Hepatocyte (in vitro differentiated cells): ENCODE results near the gene OR52N4.

Source experiments
- EZH2 ChIP-seq: fragments of 200-600 bp; sonication (generic); IDR thresholded peaks from 2 replicates; pipeline ENCODE4 v1.6.1; 2016; ENCODE audit warnings: antibody characterized with exemption, mild to moderate bottlenecking, borderline replicate concordance
- EZH2phosphoT487 ChIP-seq: fragments of 200-600 bp; sonication (generic); IDR thresholded peaks from one replicate; pipeline ENCODE4 v1.6.1; 2018; ENCODE audit warnings: antibody characterized with exemption, mild to moderate bottlenecking, low read depth, moderate library complexity; ENCODE audit not compliant: unreplicated experiment, severe bottlenecking
- TF ChIP-seq, protein P1 (sequence below): fragments of 200-600 bp; sonication (generic); IDR thresholded peaks from 2 replicates; pipeline ENCODE4 v1.5.1; 2016; ENCODE audit warnings: antibody characterized with exemption, mild to moderate bottlenecking; ENCODE audit not compliant: poor library complexity

DNA sequence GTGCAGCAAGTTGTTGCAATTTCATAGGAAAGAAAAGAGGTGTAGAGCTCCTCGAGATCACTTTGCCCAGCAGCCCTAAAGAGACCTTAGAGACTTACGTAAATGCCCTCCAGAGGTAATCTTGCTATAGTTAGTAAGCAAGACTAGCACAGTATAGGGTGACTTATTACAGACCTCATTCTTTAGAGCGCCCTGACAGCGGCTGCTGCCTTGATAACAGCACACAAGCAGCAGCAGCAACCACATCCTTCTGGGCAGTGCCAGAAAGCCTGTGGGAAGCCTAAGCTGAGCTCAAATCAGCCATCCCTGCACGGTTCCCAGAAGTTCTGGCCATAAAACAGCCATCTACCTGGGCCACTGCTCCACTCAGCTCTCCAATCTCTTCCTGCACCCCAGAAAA is 40.3 kb upstream of the OR52N4 start:
- TF ChIP-seq EZH2phosphoT487 (no peak), EZH2 (no peak)
- TF ChIP-seq, protein P1, sequence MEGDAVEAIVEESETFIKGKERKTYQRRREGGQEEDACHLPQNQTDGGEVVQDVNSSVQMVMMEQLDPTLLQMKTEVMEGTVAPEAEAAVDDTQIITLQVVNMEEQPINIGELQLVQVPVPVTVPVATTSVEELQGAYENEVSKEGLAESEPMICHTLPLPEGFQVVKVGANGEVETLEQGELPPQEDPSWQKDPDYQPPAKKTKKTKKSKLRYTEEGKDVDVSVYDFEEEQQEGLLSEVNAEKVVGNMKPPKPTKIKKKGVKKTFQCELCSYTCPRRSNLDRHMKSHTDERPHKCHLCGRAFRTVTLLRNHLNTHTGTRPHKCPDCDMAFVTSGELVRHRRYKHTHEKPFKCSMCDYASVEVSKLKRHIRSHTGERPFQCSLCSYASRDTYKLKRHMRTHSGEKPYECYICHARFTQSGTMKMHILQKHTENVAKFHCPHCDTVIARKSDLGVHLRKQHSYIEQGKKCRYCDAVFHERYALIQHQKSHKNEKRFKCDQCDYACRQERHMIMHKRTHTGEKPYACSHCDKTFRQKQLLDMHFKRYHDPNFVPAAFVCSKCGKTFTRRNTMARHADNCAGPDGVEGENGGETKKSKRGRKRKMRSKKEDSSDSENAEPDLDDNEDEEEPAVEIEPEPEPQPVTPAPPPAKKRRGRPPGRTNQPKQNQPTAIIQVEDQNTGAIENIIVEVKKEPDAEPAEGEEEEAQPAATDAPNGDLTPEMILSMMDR, result no peak
